Activated T-cell treated with anti-CD3 and anti-CD28 coated beads for 24 hours (primary cell): ENCODE measurements around the gene UCK2.

Experiments
- DNase-seq: peaks from one replicate; pipeline ENCODE4 v3.0.0-alpha.2; 2020; ENCODE audit warnings: low read depth

The UCK2 gene

GRCh38 chr1:165834229-165834628 lies 6.8 kb downstream of the UCK2 start:
- DNase-seq: no peak

- no peak for DNase-seq
Measured at GRCh38 chr1:165834881-165835280, 7.5 kb downstream of the UCK2 start.

- no peak for DNase-seq
Measured at GRCh38 chr1:165836664-165837482, 9.5 kb downstream of the UCK2 start.

GRCh38 chr1:165837838-165838364 lies 10.5 kb downstream of the UCK2 start:
- no peak for DNase-seq

GRCh38 chr1:165840423-165840822 lies 13.0 kb downstream of the UCK2 start:
- no peak for DNase-seq

- no peak for DNase-seq
Measured at GRCh38 chr1:165841582-165842017, 14.2 kb downstream of the UCK2 start.

- DNase-seq: no peak
Measured at GRCh38 chr1:165842023-165842670, 14.7 kb downstream of the UCK2 start.

- no peak for DNase-seq
Measured at GRCh38 chr1:165842671-165843129, 15.3 kb downstream of the UCK2 start.

- no peak for DNase-seq
Measured at GRCh38 chr1:165843304-165843703, 15.9 kb downstream of the UCK2 start.

GRCh38 chr1:165844114-165844798 lies 16.8 kb downstream of the UCK2 start:
- no peak for DNase-seq

- no peak for DNase-seq
Measured at GRCh38 chr1:165844933-165845332, 17.5 kb downstream of the UCK2 start.

- no peak for DNase-seq
Measured at GRCh38 chr1:165845569-165845968, 18.2 kb downstream of the UCK2 start.

- DNase-seq: no peak
Measured at GRCh38 chr1:165845992-165846748, 18.8 kb downstream of the UCK2 start.

- DNase-seq: no peak
Measured at GRCh38 chr1:165847486-165847885, 20.1 kb downstream of the UCK2 start.

GRCh38 chr1:165849353-165850133 lies 22.1 kb downstream of the UCK2 start:
- no peak for DNase-seq

GRCh38 chr1:165851034-165851658 lies 23.7 kb downstream of the UCK2 start:
- DNase-seq: no peak

GRCh38 chr1:165852871-165853270 lies 25.5 kb downstream of the UCK2 start:
- DNase-seq: no peak

- no peak for DNase-seq
Measured at GRCh38 chr1:165853528-165854075, 26.2 kb downstream of the UCK2 start.

- DNase-seq: no peak
Measured at GRCh38 chr1:165854101-165854845, 26.9 kb downstream of the UCK2 start.
